Activated gamma-delta T cell treated with anti-CD3 and anti-CD28 coated beads, Interleukin-2, amount 50 U/mL, for 16 hours (primary cell): ENCODE data around the gene MAST4.

Source experiments
- DNase-seq: peaks from one replicate; pipeline ENCODE4 v3.0.0-alpha.2; 2020; ENCODE audit warnings: low read depth

The MAST4 gene

GRCh38 chr5:66906021-66906420, 309.8 kb downstream of the MAST4 start:
- no peak for DNase-seq

DNA sequence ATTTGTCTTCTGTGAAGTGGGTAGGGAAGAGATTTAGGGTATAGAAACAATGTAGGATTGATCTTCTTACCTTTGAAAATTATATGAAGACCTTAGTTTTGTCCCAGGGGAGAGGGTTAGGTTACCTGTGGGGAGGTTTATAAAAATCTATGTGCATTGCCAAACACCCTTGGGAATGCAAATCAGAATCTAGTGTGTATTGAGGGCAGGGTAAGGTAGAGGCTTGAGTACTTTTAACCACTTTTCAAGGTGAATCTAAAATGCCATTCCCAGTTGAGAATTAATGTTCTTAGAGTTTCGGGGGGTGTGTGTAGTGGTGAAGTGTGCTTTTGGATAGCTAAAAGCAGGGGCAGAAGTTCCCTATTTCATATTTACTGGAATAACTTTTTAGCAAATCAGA, 312.0 kb downstream of the MAST4 start:
- no peak for DNase-seq

GRCh38 chr5:66909364-66909763, 313.2 kb downstream of the MAST4 start:
- DNase-seq, result no peak

- no peak for DNase-seq
Observed at GRCh38 chr5:66912787-66913186, 316.6 kb downstream of the MAST4 start.

GRCh38 chr5:66915531-66915930, 319.3 kb downstream of the MAST4 start:
- DNase-seq, result no peak

- DNase-seq, result no peak
Observed at GRCh38 chr5:66922881-66923280, 326.7 kb downstream of the MAST4 start.

DNA sequence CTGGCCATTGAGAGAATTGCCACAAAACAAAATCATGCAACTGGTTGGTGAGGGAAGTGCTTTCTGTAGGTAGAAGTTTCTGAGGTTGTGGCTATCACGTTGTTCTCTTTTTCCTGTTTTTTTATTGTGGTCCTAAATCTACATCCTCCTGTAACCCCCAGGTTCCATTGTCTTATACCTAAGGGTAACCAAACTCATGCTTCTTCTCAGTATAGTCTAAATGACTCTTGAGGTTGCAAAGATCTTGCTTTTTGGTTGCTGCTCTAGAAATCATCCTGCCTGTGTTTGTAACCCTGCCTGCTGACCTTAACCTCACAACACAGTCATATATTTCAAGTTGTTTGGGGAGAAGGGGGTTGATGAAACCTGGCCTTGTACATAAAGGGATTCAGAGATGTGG, 327.3 kb downstream of the MAST4 start:
- DNase-seq, result no peak

GRCh38 chr5:66923922-66924321, 327.7 kb downstream of the MAST4 start:
- no peak for DNase-seq

- no peak for DNase-seq
Observed at GRCh38 chr5:66927140-66927539, 330.9 kb downstream of the MAST4 start.

DNA sequence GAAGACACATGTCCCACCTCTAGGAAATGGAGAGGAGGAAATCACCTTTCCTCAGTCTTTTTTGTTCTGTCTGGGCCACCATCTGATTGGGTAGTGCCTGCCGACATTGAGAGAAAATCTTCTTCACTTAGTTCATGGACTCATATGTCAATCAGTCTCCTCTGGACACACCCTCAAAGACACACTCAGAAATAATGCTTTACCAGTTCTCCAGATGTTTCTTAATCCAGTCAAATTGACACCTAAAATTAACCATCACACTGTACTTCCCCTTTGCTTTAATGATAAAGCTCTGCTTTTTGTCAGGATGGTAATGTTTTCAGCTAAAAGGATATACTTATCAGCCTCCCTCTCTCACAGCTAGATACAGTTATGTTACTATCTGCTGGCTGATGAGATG, 333.1 kb downstream of the MAST4 start:
- DNase-seq, result no peak

GRCh38 chr5:66929995-66930394, 333.8 kb downstream of the MAST4 start:
- no peak for DNase-seq

GRCh38 chr5:66931651-66932050, 335.5 kb downstream of the MAST4 start:
- no peak for DNase-seq

DNA sequence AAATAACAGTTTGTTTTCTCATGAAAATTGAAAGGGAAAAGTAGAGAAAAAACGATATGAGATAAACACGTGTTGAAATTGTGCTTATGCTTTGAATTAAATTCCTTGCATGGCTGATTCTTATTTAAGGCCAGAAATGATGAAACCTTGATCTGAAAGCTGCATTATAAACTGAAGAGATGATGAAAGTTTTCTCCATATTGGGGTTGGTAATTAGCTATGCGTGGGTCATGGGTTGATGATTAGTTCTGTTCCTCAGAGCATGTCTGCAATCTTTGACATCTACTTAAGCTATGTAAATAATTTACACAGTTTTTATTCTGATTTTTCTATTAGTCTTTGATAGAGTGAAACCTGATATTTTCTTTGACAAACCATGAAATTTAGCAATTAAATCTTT, 336.3 kb downstream of the MAST4 start:
- no peak for DNase-seq

DNA sequence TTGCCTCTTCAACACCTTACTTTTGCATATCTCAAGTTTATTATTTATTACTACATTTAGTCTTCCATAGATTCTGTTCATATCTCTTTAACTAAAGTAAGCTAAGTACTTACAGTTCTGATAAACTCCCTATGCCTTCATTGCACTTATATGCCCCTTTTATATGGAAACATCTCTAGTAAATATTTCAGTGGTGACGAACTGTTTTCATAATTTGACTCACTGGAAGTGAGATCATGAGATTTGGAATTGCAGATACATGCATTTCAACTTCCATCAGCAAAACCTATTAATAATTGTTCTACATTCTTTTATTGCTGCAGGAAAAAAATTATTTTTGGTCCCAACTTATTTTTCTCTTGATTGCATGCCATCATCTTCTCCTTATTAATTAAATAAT, 336.9 kb downstream of the MAST4 start:
- no peak for DNase-seq

GRCh38 chr5:66939094-66939493, 342.9 kb downstream of the MAST4 start:
- DNase-seq, result no peak

DNA sequence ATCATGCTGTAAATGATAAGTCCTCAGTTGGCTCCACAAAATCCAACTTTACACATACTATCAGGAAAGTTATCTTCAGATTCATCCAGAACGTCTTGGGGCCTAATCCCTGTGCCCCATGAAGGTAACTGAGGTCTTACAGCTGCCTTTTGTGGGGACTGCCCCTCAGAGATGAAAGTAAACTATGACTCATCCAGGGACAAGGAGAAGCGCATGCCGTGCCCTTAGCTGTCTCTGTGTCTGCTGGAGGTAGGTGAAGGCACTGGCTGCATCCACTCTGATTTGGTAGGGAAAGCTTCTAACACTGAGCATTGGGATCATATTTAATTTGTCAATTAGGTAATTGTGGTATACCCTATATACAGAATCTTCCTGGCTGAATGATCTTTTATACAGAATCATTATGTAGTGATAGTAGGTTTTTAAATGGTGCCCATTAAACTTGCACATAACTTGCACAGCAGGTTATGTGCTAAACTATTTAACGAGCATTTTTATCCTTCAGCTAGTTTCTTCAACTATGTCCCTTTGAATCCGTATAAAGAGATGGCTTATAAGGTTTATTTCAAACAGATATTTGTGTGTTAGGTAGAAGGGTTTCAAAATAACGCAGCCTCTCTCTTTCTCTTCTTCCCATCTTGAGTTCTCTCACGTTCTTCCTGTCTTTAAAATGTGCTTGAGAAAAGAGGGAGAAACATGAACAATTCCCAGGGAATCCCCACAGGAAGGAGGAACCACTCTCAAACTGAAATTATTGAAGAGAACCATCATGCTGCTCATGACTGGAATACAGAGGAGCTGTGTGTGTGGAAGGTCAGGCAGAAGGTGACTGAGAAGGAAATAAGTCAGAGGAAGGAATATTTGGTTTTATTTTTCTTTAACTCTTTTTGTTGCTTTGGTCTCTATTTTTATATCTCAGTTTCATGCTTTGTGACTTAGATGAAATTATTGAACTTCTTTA, 349.5 kb downstream of the MAST4 start:
- no peak for DNase-seq

DNA sequence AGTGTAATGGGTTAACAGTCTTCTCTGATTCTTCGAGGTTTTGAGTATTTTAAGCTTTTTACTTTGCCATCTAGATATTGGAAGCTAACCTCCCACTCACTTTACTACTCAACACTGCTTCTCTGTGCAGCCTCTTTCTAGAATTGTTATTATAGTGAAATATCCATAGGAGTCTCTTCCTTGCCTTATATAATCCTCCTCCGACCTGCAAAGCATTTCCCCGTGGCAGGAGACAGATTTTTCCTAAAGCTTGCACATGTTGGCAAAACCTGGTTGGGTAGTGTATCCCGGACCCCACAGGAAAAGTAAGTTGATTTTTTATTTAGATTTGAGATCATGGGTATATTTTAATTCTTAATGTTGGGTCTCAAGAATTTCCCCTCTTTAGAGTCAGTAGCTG, 351.3 kb downstream of the MAST4 start:
- DNase-seq, result no peak

DNA sequence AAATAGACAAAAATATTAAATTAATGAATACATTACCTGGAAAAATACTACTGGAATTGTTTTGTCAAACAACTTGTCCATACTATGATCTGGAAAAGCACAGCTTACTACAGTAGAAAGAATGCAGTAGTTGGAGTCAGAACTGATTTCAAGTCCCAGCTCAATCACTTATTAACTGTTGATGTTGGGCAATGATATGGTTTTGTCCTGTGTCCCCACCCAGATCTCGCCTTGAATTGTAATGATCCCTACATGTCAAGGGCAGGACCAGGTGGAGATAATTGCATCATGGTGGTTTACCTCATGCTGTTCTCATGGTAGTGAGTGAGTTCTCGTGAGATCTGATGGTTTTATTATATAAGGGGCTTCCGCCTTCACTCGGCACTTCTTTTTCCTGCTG, 352.9 kb downstream of the MAST4 start:
- no peak for DNase-seq

DNA sequence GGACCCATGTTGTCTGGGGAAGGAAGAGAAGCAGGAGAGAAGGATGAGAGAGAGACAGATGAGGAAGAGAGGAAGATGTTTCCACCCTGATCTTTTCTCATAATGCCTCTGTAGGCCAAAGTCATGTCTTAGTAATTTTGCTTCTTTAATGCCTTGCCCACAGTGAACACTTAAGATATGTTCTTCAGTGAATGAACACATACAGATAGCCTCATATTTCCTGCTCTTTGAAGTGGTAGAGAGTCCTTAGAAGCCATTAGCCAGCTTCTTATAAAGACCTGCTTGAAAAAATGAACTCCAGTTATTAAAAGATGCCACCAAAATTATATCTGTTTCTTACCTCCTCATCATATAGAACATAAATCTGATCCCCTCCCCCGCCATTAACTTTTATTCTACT, 356.0 kb downstream of the MAST4 start:
- DNase-seq, result no peak

- DNase-seq, result no peak
Observed at GRCh38 chr5:66956439-66956838, 360.2 kb downstream of the MAST4 start.

DNA sequence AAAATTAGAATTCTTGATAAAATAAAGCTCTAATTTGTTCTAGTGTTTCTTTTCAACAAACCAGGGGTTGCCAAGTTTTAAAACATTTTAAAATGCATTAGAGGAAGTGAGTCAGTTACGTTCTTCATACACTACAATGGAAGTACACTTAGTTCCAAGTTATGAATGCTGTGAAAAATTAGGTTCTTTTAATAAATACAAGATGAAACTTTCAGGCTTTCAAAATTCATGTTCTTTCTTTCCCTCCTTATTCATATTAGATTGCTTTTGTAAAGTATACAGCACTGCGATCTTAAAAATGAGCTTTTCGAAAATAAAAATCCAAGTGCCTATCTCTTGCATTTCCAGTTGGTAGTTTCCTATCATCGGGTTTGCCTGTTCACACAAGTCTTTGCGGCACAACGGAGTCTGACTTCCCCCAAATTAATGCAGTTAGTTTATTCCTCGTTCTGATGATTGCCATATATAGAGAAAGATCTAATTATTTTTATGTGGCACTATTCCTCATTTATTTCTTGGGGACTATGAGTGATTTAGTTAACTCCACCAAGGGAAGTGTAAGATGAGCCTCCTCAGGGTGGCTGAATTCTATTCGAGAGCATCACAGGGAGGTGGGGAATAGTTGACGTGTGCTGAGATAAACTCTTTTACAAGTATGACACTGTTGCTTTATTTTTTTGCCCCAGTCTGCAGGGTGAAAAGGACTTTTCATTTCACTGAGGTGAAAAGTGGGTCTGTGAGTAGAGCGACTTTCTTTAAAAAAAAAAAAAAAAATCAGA, 362.2 kb downstream of the MAST4 start:
- no peak for DNase-seq

DNA sequence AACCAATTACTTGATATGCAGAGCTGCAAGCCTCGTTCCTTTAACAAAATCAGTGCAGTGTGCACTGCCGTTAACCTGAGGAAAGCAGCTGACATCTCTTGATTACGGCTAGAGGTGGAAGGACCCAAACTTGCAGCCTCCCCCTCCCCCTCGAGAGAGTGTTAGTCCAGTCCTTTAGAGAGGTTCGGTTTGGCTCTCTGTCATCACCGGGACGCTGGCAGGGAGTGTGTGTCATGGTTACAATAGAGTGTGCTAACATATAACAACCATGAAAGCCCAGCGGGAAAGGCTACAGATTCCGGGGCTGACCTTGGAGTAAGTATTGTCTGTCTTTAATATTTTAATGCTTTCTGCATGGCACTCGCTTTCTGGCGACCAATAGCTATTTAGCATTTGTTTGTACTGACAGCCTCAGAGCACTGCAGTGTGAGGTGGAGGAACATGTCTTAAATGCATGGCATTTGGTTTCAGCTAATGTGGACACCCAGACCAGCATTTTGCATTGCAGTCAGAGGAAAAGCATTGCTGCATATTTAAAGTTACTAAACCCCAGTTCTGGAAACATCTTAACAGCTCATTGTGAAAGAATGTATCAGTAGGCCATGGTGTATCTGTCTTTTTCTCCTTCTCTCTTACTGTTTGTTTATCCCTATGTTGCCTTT, 362.9 kb downstream of the MAST4 start:
- DNase-seq, result no peak

DNA sequence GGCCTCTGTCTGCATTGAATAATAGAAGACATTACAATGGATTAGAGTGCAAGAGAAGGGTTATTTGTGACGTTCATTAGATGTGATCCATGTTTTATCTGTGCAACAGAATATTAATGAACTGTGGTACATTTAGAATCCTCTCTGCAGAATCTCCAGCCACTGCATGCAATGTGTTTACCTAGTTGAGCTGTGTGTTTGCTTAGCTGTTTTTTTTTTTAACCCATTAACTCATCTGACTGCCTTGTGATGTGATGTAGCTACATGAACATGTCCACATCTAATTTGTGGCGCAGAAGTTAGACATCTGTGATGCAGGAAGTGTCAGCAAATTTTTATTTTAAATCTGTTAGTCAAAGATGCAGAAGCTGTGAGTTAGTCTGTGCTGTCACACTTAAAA, 363.5 kb downstream of the MAST4 start:
- DNase-seq, result no peak
